ENCODE measurements around the gene LEF1.

DNA sequence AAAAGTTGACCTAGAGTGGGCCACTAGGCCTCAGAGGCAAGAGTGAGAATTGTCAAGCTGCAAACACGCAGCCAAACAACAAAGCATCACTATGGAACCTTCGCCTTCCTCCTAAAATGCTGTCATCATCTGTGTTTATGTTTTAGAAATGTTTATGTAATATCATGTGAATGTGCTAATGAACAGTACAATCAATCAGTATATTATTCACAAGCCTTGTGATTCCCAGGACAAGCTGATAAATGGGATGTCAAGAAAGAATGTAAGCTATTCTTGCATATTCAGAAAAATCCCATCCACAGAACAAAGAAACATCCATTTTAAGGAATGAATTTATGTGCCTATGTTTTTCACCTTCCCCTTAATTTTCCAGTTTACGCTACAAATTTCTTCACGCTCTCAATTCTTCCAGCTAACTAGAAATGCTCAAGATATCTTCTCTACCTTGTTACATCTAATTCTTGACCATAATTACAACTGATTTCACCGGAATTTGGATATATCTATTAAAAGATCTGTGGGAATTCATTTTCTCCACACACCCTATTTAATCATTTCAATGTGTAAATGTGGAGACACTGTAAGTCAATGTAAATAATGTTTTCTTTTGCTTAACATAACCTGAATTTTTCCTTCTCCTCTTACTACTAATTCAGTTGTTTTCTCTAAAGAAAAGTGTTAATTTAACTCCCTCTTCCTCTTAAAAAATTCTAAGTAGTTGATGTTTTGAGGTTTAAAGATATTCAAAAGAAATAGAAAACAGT is 65.5 kb downstream of the LEF1 start:
- no peak for TF ChIP-seq GATA2 (IDR thresholded peaks at IDR 0.05; ENCODE audit: low read depth, low read length)
- no peak for TF ChIP-seq GATA3 (IDR thresholded peaks at IDR 0.05; ENCODE audit: low read depth, low read length)
